WERI-Rb-1 (cell line): ENCODE data around the gene CLOCK.

Experiments
- DNase-seq: peaks from one replicate; pipeline ENCODE4 v3.0.0-alpha.2; 2020
- H3K27ac ChIP-seq: fragments of 250-450 bp; sonication (Bioruptor Pico); 2 replicates; pipeline ENCODE4 v1.5.1; 2020; ENCODE audit warnings: mild to moderate bottlenecking, moderate library complexity
- H3K27me3 ChIP-seq: fragments of 250-450 bp; sonication (Bioruptor Pico); 2 replicates; pipeline ENCODE4 v1.5.1; 2021; ENCODE audit warnings: mild to moderate bottlenecking, low read depth, moderate library complexity; ENCODE audit not compliant: insufficient read depth, severe bottlenecking
- H3K36me3 ChIP-seq: fragments of 250-450 bp; sonication (Bioruptor Pico); 2 replicates; pipeline ENCODE4 v1.5.1; 2020; ENCODE audit warnings: mild to moderate bottlenecking, moderate library complexity
- H3K4me3 ChIP-seq: 2 replicates; pipeline ENCODE4 v1.5.1; 2011; ENCODE audit warnings: low read depth, mild to moderate bottlenecking, control low read depth, low read length
- H3K9me3 ChIP-seq: fragments of 250-450 bp; sonication (Bioruptor Pico); 2 replicates; pipeline ENCODE4 v1.5.1; 2021; ENCODE audit warnings: mild to moderate bottlenecking, moderate library complexity; ENCODE audit not compliant: severe bottlenecking
- TF ChIP-seq, protein P1 (sequence below): IDR thresholded peaks from 2 replicates; pipeline ENCODE4 v1.5.1; 2011; ENCODE audit warnings: low read depth, mild to moderate bottlenecking, control low read depth, inconsistent platforms, low read length

Gene CLOCK

DNA sequence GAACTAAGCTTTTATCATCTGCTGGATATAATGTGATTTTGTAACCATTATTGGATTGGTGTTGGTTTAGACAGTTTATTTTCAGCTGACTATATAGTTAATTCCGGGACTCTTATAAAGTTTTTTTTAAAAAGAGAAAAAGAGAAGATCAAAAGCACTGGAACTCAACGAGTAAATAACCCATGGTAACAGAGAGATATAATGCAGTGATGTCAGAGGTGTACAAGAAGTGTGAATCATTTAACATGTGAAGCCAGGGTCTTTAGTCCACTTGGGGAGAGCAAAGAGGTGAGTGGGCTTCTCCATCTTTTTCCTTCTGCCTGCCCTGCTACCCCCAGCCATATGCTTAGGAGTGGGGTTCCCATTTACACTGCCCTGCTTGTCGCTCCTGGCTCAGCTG lies 147.7 kb downstream of the CLOCK start:
- Histone ChIP-seq H3K36me3 (peaks cover 33% of the 10 kb centered on the region), H3K27me3 (no peaks in the 10 kb centered on the region), H3K27ac (no peak overlapping the region), H3K4me3 (no peak overlapping the region), H3K9me3 (no peaks in the 10 kb centered on the region)
- peak; percentile 36 for DNase-seq
- TF ChIP-seq, protein P1, sequence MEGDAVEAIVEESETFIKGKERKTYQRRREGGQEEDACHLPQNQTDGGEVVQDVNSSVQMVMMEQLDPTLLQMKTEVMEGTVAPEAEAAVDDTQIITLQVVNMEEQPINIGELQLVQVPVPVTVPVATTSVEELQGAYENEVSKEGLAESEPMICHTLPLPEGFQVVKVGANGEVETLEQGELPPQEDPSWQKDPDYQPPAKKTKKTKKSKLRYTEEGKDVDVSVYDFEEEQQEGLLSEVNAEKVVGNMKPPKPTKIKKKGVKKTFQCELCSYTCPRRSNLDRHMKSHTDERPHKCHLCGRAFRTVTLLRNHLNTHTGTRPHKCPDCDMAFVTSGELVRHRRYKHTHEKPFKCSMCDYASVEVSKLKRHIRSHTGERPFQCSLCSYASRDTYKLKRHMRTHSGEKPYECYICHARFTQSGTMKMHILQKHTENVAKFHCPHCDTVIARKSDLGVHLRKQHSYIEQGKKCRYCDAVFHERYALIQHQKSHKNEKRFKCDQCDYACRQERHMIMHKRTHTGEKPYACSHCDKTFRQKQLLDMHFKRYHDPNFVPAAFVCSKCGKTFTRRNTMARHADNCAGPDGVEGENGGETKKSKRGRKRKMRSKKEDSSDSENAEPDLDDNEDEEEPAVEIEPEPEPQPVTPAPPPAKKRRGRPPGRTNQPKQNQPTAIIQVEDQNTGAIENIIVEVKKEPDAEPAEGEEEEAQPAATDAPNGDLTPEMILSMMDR, result no peak

DNA sequence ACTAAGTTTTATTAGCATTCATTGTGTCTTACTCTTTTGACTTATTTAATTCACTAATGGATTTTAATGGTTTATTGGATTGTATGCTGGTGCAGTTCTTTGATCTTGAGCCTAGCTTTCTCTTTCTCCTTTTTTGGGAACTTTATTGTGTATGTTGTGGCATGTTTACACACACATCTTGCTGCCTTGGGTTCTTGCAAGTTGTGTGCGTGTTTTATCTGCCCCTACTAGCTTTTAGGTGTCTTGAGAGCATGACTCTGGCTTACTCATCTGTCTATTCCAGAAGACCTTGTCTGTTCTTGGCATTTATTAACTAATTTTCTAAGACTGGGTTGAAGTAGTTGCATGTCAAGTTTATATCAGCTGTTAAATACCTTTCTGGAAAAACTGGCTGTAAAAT lies 148.2 kb downstream of the CLOCK start:
- H3K27me3 ChIP-seq, result no peaks in the 10 kb centered on the region
- peaks cover 30% of the 10 kb centered on the region for H3K36me3 ChIP-seq
- TF ChIP-seq, protein P1, result no peak
- no peak overlapping the region for H3K27ac ChIP-seq
- H3K4me3 ChIP-seq, result peak overlapping the region; percentile 26
- no peak for DNase-seq
- H3K9me3 ChIP-seq, result no peaks in the 10 kb centered on the region

DNA sequence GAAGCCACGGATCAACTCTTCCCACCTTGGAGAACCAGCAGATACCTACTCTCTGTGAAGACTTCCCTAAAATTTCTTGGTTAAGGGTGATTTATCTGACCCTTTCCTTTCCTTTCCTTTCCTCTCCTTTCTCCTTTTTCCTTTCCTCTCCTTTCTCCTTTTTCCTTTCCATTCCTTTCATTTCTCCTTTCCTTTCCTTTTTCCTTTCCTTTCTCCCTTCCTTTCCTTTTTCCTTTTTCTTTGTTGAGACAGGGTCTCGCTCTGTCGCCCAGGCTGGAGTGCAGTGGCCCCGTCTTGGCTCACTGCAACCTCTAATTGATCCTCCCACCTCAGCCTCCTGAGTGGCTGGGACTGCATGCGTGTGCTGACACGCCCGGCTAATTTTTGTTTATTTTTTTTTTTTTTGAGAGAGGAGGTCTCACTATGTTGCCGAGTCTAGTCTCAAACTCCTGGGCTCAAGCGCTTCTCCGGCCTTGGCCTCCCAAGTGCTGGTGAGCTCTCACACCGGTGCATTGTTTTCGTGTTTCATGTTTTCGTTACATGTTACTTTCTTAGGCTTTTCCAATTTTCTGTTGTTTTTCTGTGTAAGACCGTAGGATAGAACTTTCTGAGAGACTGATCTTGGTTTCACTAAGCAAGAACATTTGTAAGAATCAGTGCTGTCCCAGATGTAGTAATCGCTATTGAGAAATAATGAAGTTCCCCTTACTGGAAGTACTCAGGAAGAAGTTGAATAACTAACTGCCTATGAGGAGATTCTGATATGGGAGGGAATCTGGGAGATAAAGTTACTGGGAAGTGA lies 149.0 kb downstream of the CLOCK start:
- no peak for DNase-seq
- H3K27ac ChIP-seq, result no peak overlapping the region

DNA sequence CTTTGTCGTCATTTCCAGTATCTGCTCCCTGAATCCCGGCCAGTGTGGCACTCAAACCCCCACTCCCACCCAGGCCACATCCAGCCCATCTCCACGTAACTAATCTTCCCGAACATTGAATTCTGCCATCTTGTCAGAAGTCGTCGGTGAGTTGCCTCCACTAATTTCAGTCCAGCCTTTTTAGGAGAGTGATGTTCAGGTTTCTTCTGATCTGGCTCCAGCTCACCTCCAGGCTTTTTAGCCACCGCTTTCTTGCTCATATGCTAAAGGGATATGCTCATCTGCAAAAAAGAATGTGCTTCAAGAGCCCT lies 149.6 kb downstream of the CLOCK start:
- H3K9me3 ChIP-seq, result no peaks in the 10 kb centered on the region
- peak overlapping the region; percentile 77 for H3K4me3 ChIP-seq
- TF ChIP-seq, protein P1, result no peak
- H3K36me3 ChIP-seq, result peaks cover 29% of the 10 kb centered on the region
- no peak overlapping the region for H3K27ac ChIP-seq
- no peak for DNase-seq
- no peaks in the 10 kb centered on the region for H3K27me3 ChIP-seq

More for the DNA sequence above, 149.0 kb downstream of the CLOCK start:
- Histone ChIP-seq H3K9me3 (no peaks in the 10 kb centered on the region), H3K27me3 (no peaks in the 10 kb centered on the region), H3K4me3 (no peak overlapping the region), H3K36me3 (peaks cover 29% of the 10 kb centered on the region)
- TF ChIP-seq, protein P1, result no peak

DNA sequence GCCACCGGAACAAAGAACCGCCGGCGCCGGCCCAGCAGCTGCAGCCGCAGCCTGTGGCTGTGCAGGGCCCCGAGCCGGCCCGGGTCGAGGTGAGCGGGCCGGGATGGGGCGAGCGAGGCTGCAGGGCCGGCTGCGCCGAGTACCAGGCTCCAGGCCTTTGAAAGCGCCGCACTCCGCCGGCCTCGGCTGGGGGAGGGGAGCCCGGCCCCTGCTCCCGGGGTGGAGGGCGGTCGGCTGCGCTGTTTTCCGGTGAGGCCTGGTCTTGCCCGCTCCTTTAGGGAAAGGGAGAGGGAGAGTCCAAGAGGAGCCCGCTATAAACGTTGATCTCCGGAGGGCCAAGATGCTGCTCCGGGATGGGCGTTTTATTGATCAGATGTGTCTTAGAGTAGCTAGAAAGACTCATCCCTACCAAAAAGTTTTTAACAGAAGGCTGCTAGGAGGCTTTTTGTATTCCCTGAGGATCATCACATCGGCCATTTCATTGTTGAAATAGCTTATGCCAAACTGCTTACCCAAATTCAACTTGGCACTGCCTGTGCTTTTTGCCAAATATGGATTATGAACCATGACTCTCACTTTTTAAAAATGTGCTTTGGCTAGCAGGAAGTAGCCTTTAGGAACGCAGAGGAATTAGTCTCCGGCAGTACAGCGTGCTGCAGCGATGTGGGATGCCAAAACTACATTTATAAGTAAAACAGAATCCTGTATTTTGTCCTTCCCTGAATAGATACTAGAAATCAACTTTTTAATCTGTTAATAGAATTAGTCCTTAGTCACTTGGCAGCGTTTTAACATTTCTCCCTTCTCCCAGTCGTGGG lies 150.2 kb downstream of the CLOCK start:
- peak overlapping the region; percentile 77 for H3K4me3 ChIP-seq
- peak; percentile 35 for DNase-seq
- H3K9me3 ChIP-seq, result no peaks in the 10 kb centered on the region
- no peaks in the 10 kb centered on the region for H3K27me3 ChIP-seq
- peak overlapping the region; percentile 86 for H3K27ac ChIP-seq
- TF ChIP-seq, protein P1, result no peak
- H3K36me3 ChIP-seq, result peaks cover 29% of the 10 kb centered on the region
